DND-41 (cell line): ENCODE results near the gene SPRY2.

Experiments
- ATAC-seq: fragments of 200-7000 bp; cut with Tn5 transposase; 3 replicates; pipeline ENCODE4 v1.9.1; 2021; ENCODE audit warnings: low read depth; ENCODE audit not compliant: insufficient read depth
- DNase-seq: peaks from one replicate; pipeline ENCODE4 v3.0.0-alpha.2; 2020
- H2AFZ ChIP-seq: 2 replicates; pipeline ENCODE4 v1.6.0; 2012; ENCODE audit warnings: low read depth, low read length
- H3K27ac ChIP-seq: 2 replicates; pipeline ENCODE4 v1.5.1; 2012; ENCODE audit warnings: low read length, inconsistent platforms
- H3K27me3 ChIP-seq: fragments of 200-600 bp; sonication (generic); 2 replicates; pipeline ENCODE4 v1.6.0; 2012; ENCODE audit warnings: low read length, mild to moderate bottlenecking, inconsistent platforms; ENCODE audit not compliant: insufficient read depth, poor library complexity
- H3K36me3 ChIP-seq: 2 replicates; pipeline ENCODE4 v1.5.1; 2012; ENCODE audit warnings: low read length, inconsistent platforms; ENCODE audit not compliant: insufficient read depth
- H3K4me1 ChIP-seq: 2 replicates; pipeline ENCODE4 v1.5.1; 2012; ENCODE audit warnings: mild to moderate bottlenecking, low read length; ENCODE audit not compliant: insufficient read depth
- H3K4me2 ChIP-seq: 2 replicates; pipeline ENCODE4 v1.6.0; 2012; ENCODE audit warnings: mild to moderate bottlenecking, moderate library complexity, low read length, inconsistent platforms; ENCODE audit not compliant: insufficient read depth
- H3K4me3 ChIP-seq, 2 experiments: fragments of 200-600 bp in 1 of 2; shearing (Covaris generic) in 1 of 2; 2 replicates each; pipeline ENCODE4 v1.5.1; 2012 to 2016; ENCODE audit warnings: inconsistent platforms in 2 of 2, low read length in 2 of 2, mild to moderate bottlenecking in 2 of 2, low read depth in 1 of 2, moderate library complexity in 1 of 2
- H3K79me2 ChIP-seq: 2 replicates; pipeline ENCODE4 v1.6.0; 2012; ENCODE audit warnings: low read length, inconsistent platforms; ENCODE audit not compliant: insufficient read depth
- H3K9ac ChIP-seq: 2 replicates; pipeline ENCODE4 v1.6.0; 2012; ENCODE audit warnings: low read depth, mild to moderate bottlenecking, inconsistent platforms, low read length, moderate library complexity
- H3K9me3 ChIP-seq: 2 replicates; pipeline ENCODE4 v1.5.1; 2012; ENCODE audit warnings: low read length, moderate library complexity, mild to moderate bottlenecking, inconsistent platforms; ENCODE audit not compliant: insufficient read depth, severe bottlenecking
- H4K20me1 ChIP-seq: 2 replicates; pipeline ENCODE4 v1.6.0; 2012; ENCODE audit warnings: low read length; ENCODE audit not compliant: insufficient read depth
- EZH2 ChIP-seq: IDR thresholded peaks from 3 replicates; pipeline ENCODE4 v1.6.1; 2012; ENCODE audit warnings: borderline replicate concordance, low read depth, mild to moderate bottlenecking, moderate library complexity, low read length, inconsistent platforms; ENCODE audit not compliant: severe bottlenecking
- TF ChIP-seq, protein P1 (sequence below): IDR thresholded peaks from 2 replicates; pipeline ENCODE4 v1.5.1; 2012; ENCODE audit warnings: borderline replicate concordance, low read length, moderate library complexity, mild to moderate bottlenecking; ENCODE audit not compliant: poor library complexity, severe bottlenecking; ENCODE audit errors: extremely low read depth

The SPRY2 gene

DNA sequence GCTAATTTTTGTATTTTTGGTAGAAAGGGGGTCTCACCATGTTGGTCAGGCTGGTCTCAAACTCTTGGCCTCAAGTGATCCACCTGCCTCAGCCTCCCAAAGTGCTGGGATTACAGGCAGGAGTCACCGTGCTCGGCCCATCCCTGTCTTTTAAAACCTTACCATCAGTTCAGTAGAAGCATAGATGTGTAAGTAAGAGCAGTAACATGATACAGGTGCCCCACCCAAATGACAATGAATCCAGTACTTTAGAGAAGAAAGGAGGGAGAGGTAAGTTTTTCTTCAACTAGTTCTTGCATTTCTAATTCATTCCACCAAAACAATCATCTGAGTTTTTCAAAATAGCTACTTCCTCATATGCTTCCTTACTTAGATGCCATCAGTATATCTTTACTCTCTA, 21.9 kb downstream of the SPRY2 start:
- Histone ChIP-seq H2AFZ (no peak overlapping the region), H3K4me2 (no peak overlapping the region)
- ATAC-seq, result no peak

DNA sequence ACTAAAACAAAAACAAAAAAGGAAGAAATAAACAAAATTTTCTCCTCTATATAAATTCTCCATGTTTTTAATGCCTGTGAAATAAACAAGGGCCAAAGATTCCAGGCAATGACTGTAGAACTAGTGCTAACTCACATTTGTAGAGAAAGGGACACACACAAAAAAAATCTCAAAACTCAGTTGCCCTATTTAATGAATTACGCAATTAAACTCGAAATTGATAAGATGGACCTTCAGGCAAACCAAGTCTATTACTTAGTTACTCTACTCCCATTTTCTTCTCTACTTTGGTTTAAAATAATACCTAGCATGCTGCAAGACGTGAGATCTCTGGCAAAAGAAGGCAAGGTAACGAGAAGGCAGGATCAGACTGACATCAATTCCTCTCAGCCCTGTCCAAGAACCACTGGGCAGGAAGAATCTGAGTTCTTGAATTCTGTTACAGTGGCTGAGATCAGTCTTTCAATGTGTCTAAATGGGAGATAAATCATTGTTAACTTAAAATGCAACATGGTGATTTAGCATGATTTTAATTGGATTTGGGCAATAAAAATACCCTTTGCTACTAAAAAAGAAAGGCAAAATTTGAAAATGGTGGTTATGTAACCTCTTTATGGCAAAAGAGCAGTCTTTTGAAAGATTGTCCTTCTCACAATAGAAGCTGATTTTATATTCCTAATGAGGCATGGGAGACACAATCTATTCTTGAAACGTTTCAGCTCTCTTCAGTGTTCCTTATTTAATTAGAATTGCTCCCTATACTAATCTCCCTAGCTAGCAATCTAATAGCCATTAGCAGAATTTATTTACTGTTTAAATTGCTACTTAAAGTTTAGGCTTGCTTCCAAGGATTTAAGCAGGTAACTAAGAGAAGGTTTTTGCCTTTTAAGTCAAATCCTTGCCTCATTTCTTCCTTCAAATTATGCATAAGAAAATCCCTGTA, 25.9 kb downstream of the SPRY2 start:
- H3K4me3 ChIP-seq, result no peak overlapping the region
- H3K9ac ChIP-seq, result no peak overlapping the region
- H3K9me3 ChIP-seq, result no peaks in the 10 kb centered on the region
- H4K20me1 ChIP-seq, result no peaks in the 10 kb centered on the region
- H3K4me1 ChIP-seq, result no peaks in the 10 kb centered on the region
- H3K36me3 ChIP-seq, result no peaks in the 10 kb centered on the region
- no peak for ATAC-seq
- no peak overlapping the region for H3K27ac ChIP-seq
- no peak overlapping the region for H3K4me2 ChIP-seq
- no peaks in the 10 kb centered on the region for H3K79me2 ChIP-seq
- TF ChIP-seq EZH2, result no peak
- TF ChIP-seq, protein P1, sequence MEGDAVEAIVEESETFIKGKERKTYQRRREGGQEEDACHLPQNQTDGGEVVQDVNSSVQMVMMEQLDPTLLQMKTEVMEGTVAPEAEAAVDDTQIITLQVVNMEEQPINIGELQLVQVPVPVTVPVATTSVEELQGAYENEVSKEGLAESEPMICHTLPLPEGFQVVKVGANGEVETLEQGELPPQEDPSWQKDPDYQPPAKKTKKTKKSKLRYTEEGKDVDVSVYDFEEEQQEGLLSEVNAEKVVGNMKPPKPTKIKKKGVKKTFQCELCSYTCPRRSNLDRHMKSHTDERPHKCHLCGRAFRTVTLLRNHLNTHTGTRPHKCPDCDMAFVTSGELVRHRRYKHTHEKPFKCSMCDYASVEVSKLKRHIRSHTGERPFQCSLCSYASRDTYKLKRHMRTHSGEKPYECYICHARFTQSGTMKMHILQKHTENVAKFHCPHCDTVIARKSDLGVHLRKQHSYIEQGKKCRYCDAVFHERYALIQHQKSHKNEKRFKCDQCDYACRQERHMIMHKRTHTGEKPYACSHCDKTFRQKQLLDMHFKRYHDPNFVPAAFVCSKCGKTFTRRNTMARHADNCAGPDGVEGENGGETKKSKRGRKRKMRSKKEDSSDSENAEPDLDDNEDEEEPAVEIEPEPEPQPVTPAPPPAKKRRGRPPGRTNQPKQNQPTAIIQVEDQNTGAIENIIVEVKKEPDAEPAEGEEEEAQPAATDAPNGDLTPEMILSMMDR, result no peak
- peaks cover 4% of the 10 kb centered on the region for H3K27me3 ChIP-seq
- no peak overlapping the region for H2AFZ ChIP-seq
- DNase-seq, result no peak

More for the DNA sequence above, 21.9 kb downstream of the SPRY2 start:
- H3K4me1 ChIP-seq, result no peaks in the 10 kb centered on the region
- no peaks in the 10 kb centered on the region for H4K20me1 ChIP-seq
- no peak overlapping the region for H3K27ac ChIP-seq
- no peaks in the 10 kb centered on the region for H3K79me2 ChIP-seq
- H3K27me3 ChIP-seq, result peaks cover 2% of the 10 kb centered on the region
- no peaks in the 10 kb centered on the region for H3K9me3 ChIP-seq
- TF ChIP-seq, protein P1, result no peak
- TF ChIP-seq EZH2, result no peak
- H3K36me3 ChIP-seq, result no peaks in the 10 kb centered on the region
- DNase-seq, result no peak
- no peak overlapping the region for H3K4me3 ChIP-seq
- H3K9ac ChIP-seq, result no peak overlapping the region

DNA sequence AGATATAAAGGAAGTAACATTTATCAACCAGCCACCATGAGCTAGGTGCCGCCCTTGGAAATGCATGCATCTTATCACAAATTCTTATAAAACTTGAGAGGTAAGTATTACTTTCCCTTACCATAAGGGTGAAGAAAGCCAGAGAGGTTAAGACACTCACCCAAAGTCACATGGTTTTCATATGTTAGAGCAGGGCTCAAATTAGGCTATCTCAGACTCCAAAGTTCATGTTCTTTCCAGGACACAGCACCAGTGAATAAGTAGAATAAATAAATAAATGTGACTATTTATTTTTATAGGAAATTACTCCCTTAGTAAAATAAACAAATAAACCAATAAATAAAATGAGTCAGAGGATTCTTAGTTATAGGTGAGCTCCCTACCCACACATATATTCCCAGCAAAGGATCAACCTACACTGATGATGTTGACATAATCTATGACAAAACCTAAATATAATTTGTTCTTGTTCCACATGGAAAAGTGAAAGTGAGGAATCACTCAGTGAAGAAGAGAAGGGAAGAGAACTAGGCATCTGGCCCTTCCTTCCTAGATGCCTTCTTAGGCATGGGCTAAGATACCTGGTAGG, 27.2 kb downstream of the SPRY2 start:
- H3K79me2 ChIP-seq, result no peaks in the 10 kb centered on the region
- no peak overlapping the region for H2AFZ ChIP-seq
- H4K20me1 ChIP-seq, result no peaks in the 10 kb centered on the region
- peaks cover 4% of the 10 kb centered on the region for H3K27me3 ChIP-seq
- no peak for ATAC-seq
- H3K9me3 ChIP-seq, result no peaks in the 10 kb centered on the region
- no peaks in the 10 kb centered on the region for H3K4me1 ChIP-seq
- H3K36me3 ChIP-seq, result no peaks in the 10 kb centered on the region
- H3K4me2 ChIP-seq, result no peak overlapping the region
- no peak overlapping the region for H3K9ac ChIP-seq
- no peak overlapping the region for H3K27ac ChIP-seq
- DNase-seq, result no peak
- TF ChIP-seq, protein P1, result no peak
- TF ChIP-seq EZH2, result no peak
- H3K4me3 ChIP-seq, result no peak overlapping the region
